ENCODE data around the gene HCFC1R1.

GRCh38 chr16:3071655-3072054, 47.9 kb upstream of the HCFC1R1 start:
- TF ChIP-seq CTCF (IDR thresholded peaks at IDR 0.05; ENCODE audit: insufficient read depth, low read depth, low read length) (no peak), EZH2 (IDR thresholded peaks at IDR 0.05; ENCODE audit: insufficient read depth, low read length) (no peak)
